Measurements from ENCODE around the gene TRIM67.

The TRIM67 gene

DNA sequence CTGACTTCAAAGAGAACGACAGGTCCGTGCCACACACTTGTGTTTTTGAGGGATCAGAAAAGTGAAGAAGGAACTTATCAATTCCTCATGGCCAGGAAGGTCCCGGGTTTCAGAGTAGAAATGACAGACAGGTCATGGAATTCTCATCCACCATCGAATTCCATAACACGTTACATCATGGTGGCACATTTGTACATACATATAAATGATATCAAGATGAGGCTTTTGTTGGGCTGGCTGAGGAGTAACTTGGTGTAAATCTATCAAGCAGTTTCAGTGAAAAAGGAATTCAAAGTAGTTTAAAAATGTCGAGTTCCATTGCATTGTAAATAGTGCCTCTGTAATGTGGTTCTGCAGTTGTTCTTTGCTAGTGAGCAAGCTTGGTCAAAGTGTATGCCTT, 56.2 kb downstream of the TRIM67 start:
- Histone ChIP-seq H3K4me3 (ENCODE audit: low read depth, low read length) (no peak overlapping the region), H3K9me3 (ENCODE audit: control insufficient read depth, insufficient read depth, low read length) (no peaks in the 10 kb centered on the region), H3K4me1 (ENCODE audit: control insufficient read depth, insufficient read depth, low read length) (no peaks in the 10 kb centered on the region), H3K27ac (ENCODE audit: low read depth, low read length) (no peak overlapping the region), H3K9ac (ENCODE audit: low read depth, low read length) (no peak overlapping the region), H3K36me3 (ENCODE audit: control insufficient read depth, insufficient read depth, low read length) (no peaks in the 10 kb centered on the region), H3K27me3 (ENCODE audit: control insufficient read depth, insufficient read depth, low read length) (peaks cover 66% of the 10 kb centered on the region)

GRCh38 chr1:231219422-231220401, 57.9 kb downstream of the TRIM67 start:
- Histone ChIP-seq H3K4me1 (ENCODE audit: control insufficient read depth, insufficient read depth, low read length) (no peaks in the 10 kb centered on the region), H3K9ac (ENCODE audit: low read depth, low read length) (no peak overlapping the region), H3K27me3 (ENCODE audit: control insufficient read depth, insufficient read depth, low read length) (peaks cover 50% of the 10 kb centered on the region), H3K27ac (ENCODE audit: low read depth, low read length) (no peak overlapping the region), H3K4me3 (ENCODE audit: low read depth, low read length) (no peak overlapping the region), H3K9me3 (ENCODE audit: control insufficient read depth, insufficient read depth, low read length) (no peaks in the 10 kb centered on the region), H3K36me3 (ENCODE audit: control insufficient read depth, insufficient read depth, low read length) (peaks cover 14% of the 10 kb centered on the region)

GRCh38 chr1:231220801-231221200, 58.9 kb downstream of the TRIM67 start:
- no peak overlapping the region for H3K9ac ChIP-seq (ENCODE audit: low read depth, low read length)
- H3K27me3 ChIP-seq (ENCODE audit: control insufficient read depth, insufficient read depth, low read length): peaks cover 39% of the 10 kb centered on the region
- H3K27ac ChIP-seq (ENCODE audit: low read depth, low read length): no peak overlapping the region
- no peaks in the 10 kb centered on the region for H3K9me3 ChIP-seq (ENCODE audit: control insufficient read depth, insufficient read depth, low read length)
- H3K4me1 ChIP-seq (ENCODE audit: control insufficient read depth, insufficient read depth, low read length): no peaks in the 10 kb centered on the region
- peaks cover 24% of the 10 kb centered on the region for H3K36me3 ChIP-seq (ENCODE audit: control insufficient read depth, insufficient read depth, low read length)
- no peak overlapping the region for H3K4me3 ChIP-seq (ENCODE audit: low read depth, low read length)

DNA sequence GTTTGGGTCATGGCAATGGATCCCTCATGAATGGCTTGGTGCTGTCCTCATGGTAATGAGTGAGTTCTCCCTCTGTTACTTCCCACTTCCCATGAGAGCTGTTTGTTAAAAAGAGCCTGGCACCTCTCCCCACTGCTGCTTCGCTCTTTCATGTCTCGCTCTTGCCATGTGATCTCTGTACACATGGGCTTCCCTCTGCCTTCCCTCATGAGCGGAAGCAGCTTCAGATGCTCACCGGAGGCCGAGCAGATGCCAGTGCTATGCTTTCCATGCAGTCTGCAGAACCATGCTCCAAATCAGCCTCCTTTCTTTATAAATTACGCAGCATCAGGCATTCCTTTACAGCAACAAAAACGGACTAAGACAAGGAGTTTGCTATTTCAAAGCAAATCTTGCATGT, 64.3 kb downstream of the TRIM67 start:
- no peaks in the 10 kb centered on the region for H3K4me1 ChIP-seq (ENCODE audit: control insufficient read depth, insufficient read depth, low read length)
- no peak overlapping the region for H3K9ac ChIP-seq (ENCODE audit: low read depth, low read length)
- no peak overlapping the region for H3K27ac ChIP-seq (ENCODE audit: low read depth, low read length)
- H3K4me3 ChIP-seq (ENCODE audit: low read depth, low read length): no peak overlapping the region
- no peaks in the 10 kb centered on the region for H3K27me3 ChIP-seq (ENCODE audit: control insufficient read depth, insufficient read depth, low read length)
- peaks cover 44% of the 10 kb centered on the region for H3K36me3 ChIP-seq (ENCODE audit: control insufficient read depth, insufficient read depth, low read length)
- no peaks in the 10 kb centered on the region for H3K9me3 ChIP-seq (ENCODE audit: control insufficient read depth, insufficient read depth, low read length)

DNA sequence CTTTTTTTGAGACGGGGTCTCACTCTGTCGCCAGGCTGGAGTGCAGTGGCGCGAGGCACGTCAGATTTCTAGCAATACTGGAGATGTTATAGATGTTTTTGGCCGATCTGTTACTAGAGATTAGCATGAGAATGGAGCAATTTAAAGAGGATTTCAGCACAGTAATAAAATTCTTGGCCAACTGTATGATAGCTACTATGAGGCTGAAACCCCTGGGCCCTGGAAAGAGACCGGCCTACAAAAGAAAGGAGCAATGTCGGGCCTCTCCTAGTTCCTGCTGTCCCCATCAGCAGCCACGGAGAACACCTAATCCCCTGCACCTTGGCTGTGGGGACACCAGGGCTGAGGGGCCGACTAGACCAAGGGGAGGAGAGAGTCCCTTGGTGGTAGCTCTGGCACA, 69.7 kb downstream of the TRIM67 start:
- no peaks in the 10 kb centered on the region for H3K4me1 ChIP-seq (ENCODE audit: control insufficient read depth, insufficient read depth, low read length)
- peaks cover 13% of the 10 kb centered on the region for H3K36me3 ChIP-seq (ENCODE audit: control insufficient read depth, insufficient read depth, low read length)
- H3K27ac ChIP-seq (ENCODE audit: low read depth, low read length): no peak overlapping the region

DNA sequence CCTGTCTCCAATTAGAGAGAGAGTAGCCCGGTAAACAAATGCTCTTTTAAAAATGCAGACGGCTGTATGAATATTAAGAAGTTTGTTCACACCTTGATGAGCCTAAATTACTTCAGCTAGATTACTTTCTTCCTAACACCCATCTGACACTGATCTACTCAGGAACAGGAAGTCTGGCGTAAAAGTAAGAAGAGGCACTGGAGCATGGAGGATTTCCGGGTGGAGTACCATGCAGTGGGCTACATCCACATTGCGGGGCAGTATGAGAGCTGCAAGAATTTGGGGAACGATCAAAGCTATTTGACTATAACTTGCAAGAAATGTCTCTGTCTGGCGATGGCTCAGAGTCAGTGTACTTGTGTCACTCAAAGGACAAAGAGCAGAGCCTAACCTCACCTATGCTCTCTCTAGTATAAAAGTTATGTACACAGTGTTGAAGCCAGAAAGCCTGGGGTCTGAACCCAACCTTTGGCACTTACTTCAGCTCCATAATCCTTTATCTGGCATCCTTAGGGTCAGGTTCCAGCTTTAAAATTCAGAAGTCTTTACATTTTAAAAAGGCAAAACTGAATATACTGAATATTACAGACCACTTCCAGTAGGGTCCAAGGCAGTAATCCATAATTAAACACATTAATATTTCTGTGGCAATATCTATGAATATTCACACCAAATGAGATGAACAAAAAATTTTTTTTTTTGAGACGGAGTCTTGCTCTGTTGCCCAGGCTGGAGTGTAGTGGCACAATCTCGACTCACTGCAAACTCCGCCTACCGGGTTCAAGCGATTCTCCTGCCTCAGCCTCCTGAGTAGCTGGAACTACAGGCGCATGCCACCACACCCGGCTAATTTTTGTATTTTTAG, 71.2 kb downstream of the TRIM67 start:
- H3K36me3 ChIP-seq (ENCODE audit: control insufficient read depth, insufficient read depth, low read length): peaks cover 14% of the 10 kb centered on the region
- H3K4me3 ChIP-seq (ENCODE audit: low read depth, low read length): no peak overlapping the region
- H3K9ac ChIP-seq (ENCODE audit: low read depth, low read length): no peak overlapping the region
- H3K27ac ChIP-seq (ENCODE audit: low read depth, low read length): no peak overlapping the region
- H3K4me1 ChIP-seq (ENCODE audit: control insufficient read depth, insufficient read depth, low read length): no peaks in the 10 kb centered on the region
- H3K9me3 ChIP-seq (ENCODE audit: control insufficient read depth, insufficient read depth, low read length): no peaks in the 10 kb centered on the region
- no peaks in the 10 kb centered on the region for H3K27me3 ChIP-seq (ENCODE audit: control insufficient read depth, insufficient read depth, low read length)

More for the DNA sequence above, 69.7 kb downstream of the TRIM67 start:
- H3K4me3 ChIP-seq (ENCODE audit: low read depth, low read length): no peak overlapping the region
- no peak overlapping the region for H3K9ac ChIP-seq (ENCODE audit: low read depth, low read length)
- no peaks in the 10 kb centered on the region for H3K9me3 ChIP-seq (ENCODE audit: control insufficient read depth, insufficient read depth, low read length)
- H3K27me3 ChIP-seq (ENCODE audit: control insufficient read depth, insufficient read depth, low read length): no peaks in the 10 kb centered on the region

DNA sequence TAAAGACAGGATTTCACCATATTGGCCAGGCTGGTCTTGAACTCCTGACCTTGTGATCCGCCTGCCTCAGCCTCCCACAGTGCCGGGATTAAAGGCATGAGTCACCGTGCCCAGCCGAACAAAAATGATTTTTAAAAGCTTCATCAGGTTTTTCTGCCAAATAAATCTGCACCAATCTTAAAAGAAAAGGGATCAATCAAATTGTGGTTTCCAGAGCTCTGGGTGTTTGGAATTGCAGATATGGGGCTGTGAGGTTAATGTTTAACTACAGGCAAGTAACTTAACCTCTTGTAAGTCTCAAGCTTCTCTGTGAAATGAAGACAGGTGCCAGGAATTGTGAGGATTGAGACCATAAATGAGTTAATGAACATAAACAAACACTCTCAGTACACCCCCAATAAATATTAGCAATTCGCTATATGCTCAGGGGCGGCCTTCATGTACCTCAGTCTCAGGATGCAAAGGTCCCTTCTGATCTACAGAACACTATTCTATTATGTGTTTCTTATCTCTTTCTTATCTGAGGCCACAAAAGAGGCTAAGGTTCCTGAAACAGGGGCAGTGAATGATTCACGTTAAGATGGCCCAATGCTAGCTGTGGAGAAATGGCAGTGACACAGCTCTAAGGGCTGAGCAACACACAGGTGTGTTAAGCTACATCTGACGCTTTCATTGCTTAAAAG, 72.0 kb downstream of the TRIM67 start:
- Histone ChIP-seq H3K4me3 (ENCODE audit: low read depth, low read length) (no peak overlapping the region), H3K9ac (ENCODE audit: low read depth, low read length) (no peak overlapping the region), H3K27me3 (ENCODE audit: control insufficient read depth, insufficient read depth, low read length) (no peaks in the 10 kb centered on the region), H3K27ac (ENCODE audit: low read depth, low read length) (no peak overlapping the region), H3K4me1 (ENCODE audit: control insufficient read depth, insufficient read depth, low read length) (no peaks in the 10 kb centered on the region), H3K9me3 (ENCODE audit: control insufficient read depth, insufficient read depth, low read length) (no peaks in the 10 kb centered on the region), H3K36me3 (ENCODE audit: control insufficient read depth, insufficient read depth, low read length) (peaks cover 22% of the 10 kb centered on the region)

DNA sequence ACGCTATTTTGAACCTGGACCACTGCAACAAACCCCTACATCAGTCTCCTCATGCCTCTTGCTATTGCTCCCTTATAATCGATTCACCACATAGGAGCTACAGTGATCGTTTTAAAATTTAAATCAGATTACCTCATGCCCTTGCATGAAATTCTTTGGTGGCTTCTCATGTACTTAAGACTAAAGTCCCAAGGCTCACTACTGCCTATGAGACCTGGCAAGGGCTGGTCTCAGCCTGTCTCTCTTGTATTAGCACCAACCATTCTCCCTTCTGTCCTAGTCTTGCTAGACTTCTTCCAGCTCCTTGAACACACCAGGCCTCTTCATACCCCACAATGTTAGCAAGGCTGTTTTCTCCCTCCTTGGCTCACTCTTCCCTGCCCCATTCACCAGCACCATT, 72.6 kb downstream of the TRIM67 start:
- no peak overlapping the region for H3K9ac ChIP-seq (ENCODE audit: low read depth, low read length)
- H3K27ac ChIP-seq (ENCODE audit: low read depth, low read length): no peak overlapping the region
- H3K4me3 ChIP-seq (ENCODE audit: low read depth, low read length): no peak overlapping the region
- no peaks in the 10 kb centered on the region for H3K4me1 ChIP-seq (ENCODE audit: control insufficient read depth, insufficient read depth, low read length)
- H3K9me3 ChIP-seq (ENCODE audit: control insufficient read depth, insufficient read depth, low read length): no peaks in the 10 kb centered on the region
- H3K36me3 ChIP-seq (ENCODE audit: control insufficient read depth, insufficient read depth, low read length): peaks cover 24% of the 10 kb centered on the region
- no peaks in the 10 kb centered on the region for H3K27me3 ChIP-seq (ENCODE audit: control insufficient read depth, insufficient read depth, low read length)

DNA sequence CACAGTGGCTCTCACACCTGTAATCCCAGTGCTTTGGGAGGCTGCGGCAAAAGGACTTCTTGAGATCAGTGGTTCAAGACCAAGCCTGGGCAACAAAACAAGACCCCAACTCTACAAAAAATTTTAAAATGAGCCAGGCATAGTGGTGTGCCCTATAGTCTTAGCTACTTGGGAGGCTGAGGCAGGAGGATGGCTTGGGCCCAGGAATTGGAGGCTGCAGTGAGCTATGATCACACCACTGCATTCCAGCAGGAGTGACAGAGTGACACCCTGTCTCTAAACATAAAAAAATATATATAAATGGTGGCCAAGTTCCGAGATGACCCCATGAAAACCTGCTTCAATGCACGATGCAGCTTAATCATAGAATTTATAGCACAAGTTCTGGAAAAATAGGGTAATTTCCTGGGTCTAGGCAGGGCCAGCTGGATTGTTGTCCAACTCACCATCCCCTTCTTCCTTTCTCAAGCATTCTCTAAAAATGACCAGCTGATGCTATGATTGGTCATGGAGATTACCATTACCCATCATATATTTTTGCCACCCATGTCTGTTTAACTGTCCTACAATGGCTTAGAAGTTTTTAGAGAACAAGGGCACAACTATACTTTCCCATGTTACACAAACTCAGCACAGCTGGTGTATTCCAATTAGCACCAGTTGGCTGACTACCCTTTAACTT, 73.8 kb downstream of the TRIM67 start:
- Histone ChIP-seq H3K27me3 (ENCODE audit: control insufficient read depth, insufficient read depth, low read length) (no peaks in the 10 kb centered on the region), H3K9me3 (ENCODE audit: control insufficient read depth, insufficient read depth, low read length) (no peaks in the 10 kb centered on the region), H3K4me1 (ENCODE audit: control insufficient read depth, insufficient read depth, low read length) (no peaks in the 10 kb centered on the region), H3K4me3 (ENCODE audit: low read depth, low read length) (no peak overlapping the region), H3K36me3 (ENCODE audit: control insufficient read depth, insufficient read depth, low read length) (peaks cover 21% of the 10 kb centered on the region), H3K27ac (ENCODE audit: low read depth, low read length) (no peak overlapping the region), H3K9ac (ENCODE audit: low read depth, low read length) (no peak overlapping the region)

DNA sequence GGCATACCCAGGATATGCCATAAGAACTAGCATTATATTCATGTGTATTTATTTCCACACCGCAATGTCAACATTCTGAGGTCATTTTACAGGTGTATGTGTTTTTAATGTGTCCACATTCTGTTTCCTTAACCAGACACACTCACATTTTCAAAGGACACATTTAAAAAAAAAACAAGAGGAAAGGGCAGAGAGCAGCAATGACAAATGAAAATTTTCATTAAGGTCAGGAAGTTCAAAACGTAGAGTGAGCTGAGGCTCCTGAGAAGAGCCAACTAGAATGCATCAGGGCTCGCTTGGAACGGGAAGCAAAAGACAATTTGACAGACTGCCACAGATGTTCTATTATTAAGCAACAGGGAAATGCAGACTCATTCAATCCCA, 74.3 kb downstream of the TRIM67 start:
- Histone ChIP-seq H3K36me3 (ENCODE audit: control insufficient read depth, insufficient read depth, low read length) (peaks cover 19% of the 10 kb centered on the region), H3K4me1 (ENCODE audit: control insufficient read depth, insufficient read depth, low read length) (no peaks in the 10 kb centered on the region)

More for the DNA sequence above, 74.3 kb downstream of the TRIM67 start:
- Histone ChIP-seq H3K4me3 (ENCODE audit: low read depth, low read length) (no peak overlapping the region), H3K9ac (ENCODE audit: low read depth, low read length) (no peak overlapping the region), H3K9me3 (ENCODE audit: control insufficient read depth, insufficient read depth, low read length) (no peaks in the 10 kb centered on the region), H3K27ac (ENCODE audit: low read depth, low read length) (no peak overlapping the region), H3K27me3 (ENCODE audit: control insufficient read depth, insufficient read depth, low read length) (no peaks in the 10 kb centered on the region)
